Measurements from ENCODE around the gene WWOX.

- TF ChIP-seq POLR2A (IDR thresholded peaks at IDR 0.05; ENCODE audit: low read length): no peak
- no peak for TF ChIP-seq GATA1 (IDR thresholded peaks at IDR 0.05; ENCODE audit: low read depth, low read length)
Observed at GRCh38 chr16:78720416-78720815, 621.0 kb downstream of the WWOX start.
